Neutrophil (primary cell): ENCODE measurements around the gene ATG9B.

ENCODE experiments used
- H3K27ac ChIP-seq: fragments of 200-600 bp; sonication (generic); 2 replicates; pipeline ENCODE4 v1.5.1; 2016; ENCODE audit warnings: mild to moderate bottlenecking, moderate library complexity
- H3K27me3 ChIP-seq: fragments of 200-600 bp; sonication (generic); 2 replicates; pipeline ENCODE4 v1.6.0; 2016; ENCODE audit warnings: mild to moderate bottlenecking
- H3K36me3 ChIP-seq: fragments of 200-600 bp; sonication (generic); 2 replicates; pipeline ENCODE4 v1.5.1; 2017
- H3K4me1 ChIP-seq, 2 experiments: fragments of 200-600 bp in 1 of 2; sonication (generic) in 1 of 2; 1 replicate in 1 of 2; 2 replicates in 1 of 2; pipeline versions ENCODE4 v1.5.1 to v1.6.1; 2013 to 2016; ENCODE audit warnings: low read depth in 1 of 2, low read length in 1 of 2, mild to moderate bottlenecking in 1 of 2, moderate library complexity in 1 of 2; ENCODE audit not compliant: control insufficient read depth in 1 of 2, insufficient read depth in 1 of 2
- H3K4me3 ChIP-seq, 2 experiments: fragments of 200-600 bp in 1 of 2; sonication (generic) in 1 of 2; 1 replicate in 1 of 2; 2 replicates in 1 of 2; pipeline ENCODE4 v1.5.1; 2013 to 2016; ENCODE audit warnings: low read depth in 1 of 2, low read length in 1 of 2, mild to moderate bottlenecking in 1 of 2, moderate library complexity in 1 of 2
- H3K9me3 ChIP-seq: fragments of 200-600 bp; sonication (generic); 2 replicates; pipeline ENCODE4 v1.5.1; 2016
- TF ChIP-seq, protein P1 (sequence below): fragments of 200-600 bp; sonication (generic); IDR thresholded peaks from 2 replicates; pipeline ENCODE4 v1.5.1; 2016; ENCODE audit warnings: antibody characterized with exemption

ATG9B gene

DNA sequence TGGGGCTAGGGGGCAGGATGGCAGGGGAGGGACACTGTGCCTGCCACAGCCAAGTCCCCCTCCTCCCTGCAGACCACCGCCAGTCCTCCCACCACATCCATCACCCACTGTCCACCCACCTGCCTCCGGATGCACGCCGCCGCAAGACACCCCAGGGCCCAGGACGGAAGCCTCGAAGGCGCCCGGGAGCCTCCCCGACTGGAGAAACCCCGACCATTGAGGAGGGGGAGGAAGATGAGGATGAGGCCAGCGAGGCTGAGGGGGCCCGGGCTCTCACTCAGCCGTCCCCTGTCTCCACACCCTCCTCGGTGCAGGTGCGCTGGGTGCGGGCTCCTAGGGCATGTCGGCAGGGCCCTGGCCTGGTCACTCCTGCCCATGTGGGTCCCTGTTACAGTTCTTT, 40.2 kb upstream of the ATG9B start:
- Histone ChIP-seq H3K4me3 (no peak overlapping the region), H3K36me3 (peaks cover 55% of the 10 kb centered on the region), H3K4me1 (peaks cover 12 to 14% of the 10 kb centered on the region in 2 experiments), H3K27ac (no peak overlapping the region), H3K27me3 (no peaks in the 10 kb centered on the region), H3K9me3 (no peaks in the 10 kb centered on the region)
- TF ChIP-seq, protein P1, sequence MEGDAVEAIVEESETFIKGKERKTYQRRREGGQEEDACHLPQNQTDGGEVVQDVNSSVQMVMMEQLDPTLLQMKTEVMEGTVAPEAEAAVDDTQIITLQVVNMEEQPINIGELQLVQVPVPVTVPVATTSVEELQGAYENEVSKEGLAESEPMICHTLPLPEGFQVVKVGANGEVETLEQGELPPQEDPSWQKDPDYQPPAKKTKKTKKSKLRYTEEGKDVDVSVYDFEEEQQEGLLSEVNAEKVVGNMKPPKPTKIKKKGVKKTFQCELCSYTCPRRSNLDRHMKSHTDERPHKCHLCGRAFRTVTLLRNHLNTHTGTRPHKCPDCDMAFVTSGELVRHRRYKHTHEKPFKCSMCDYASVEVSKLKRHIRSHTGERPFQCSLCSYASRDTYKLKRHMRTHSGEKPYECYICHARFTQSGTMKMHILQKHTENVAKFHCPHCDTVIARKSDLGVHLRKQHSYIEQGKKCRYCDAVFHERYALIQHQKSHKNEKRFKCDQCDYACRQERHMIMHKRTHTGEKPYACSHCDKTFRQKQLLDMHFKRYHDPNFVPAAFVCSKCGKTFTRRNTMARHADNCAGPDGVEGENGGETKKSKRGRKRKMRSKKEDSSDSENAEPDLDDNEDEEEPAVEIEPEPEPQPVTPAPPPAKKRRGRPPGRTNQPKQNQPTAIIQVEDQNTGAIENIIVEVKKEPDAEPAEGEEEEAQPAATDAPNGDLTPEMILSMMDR, result no peak

DNA sequence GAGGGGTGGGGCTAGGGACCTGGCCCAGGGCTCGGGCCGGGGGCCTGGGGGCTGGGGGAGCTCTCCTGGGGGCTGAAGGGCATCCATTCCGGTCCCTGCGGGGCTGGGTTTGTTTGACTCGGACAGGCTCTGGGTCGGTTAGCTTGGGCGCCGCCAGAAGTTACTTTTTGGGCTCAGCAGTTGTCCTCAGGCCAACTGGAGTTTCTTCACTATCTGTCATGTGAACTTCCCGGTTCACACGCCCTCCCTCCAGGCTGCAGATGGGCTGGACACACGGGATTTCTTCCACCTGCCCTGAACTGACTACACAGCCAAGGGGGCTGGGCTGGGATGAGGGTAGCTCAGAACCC, 38.9 kb upstream of the ATG9B start:
- H3K36me3 ChIP-seq, result peaks cover 44% of the 10 kb centered on the region
- no peak overlapping the region for H3K4me3 ChIP-seq
- H3K4me1 ChIP-seq, result peaks cover 22 to 25% of the 10 kb centered on the region in 2 experiments

DNA sequence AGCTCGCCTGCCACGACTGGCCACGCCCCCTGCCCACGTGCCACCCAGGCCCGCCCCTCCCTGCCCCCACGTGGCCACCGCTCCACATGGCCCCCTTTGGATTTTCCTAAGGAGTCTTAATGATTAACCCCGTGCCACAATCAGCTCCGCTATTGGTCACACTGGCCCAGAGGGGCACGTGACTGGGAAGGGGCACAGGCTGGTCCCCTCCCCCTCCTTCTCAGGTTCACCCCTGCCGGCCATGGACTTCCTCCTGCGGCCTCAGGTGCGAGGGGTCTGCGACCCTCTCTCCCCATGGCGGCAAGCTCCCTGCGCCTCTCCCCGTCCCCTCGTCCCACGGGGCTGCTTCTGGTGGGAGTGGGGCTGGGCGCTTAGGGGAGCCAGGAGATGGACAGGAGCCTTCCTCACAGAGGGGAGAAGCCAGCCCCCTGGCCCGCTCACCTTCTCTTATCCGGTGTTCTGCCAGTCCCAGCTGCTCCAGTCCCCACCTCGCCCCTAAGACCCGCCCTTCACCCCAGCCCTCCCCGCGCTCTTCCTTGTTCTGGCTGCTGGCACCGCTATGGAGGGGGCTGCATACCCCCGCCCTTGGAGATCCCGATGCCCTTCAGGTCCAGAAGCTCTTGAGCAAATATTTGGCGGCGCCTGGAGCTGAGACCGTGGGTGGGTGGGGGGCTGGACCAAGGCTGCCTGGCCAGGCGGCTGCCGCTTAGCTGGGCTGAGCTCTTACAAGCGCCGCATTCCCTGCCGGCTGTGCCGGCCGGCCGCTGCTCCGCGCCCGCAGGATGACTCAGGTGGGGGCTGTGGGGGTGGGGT, 38.3 kb upstream of the ATG9B start:
- no peak overlapping the region for H3K27ac ChIP-seq
- H3K9me3 ChIP-seq, result no peaks in the 10 kb centered on the region
- H3K27me3 ChIP-seq, result no peaks in the 10 kb centered on the region
- H3K4me3 ChIP-seq, result no peak overlapping the region
- TF ChIP-seq, protein P1, result no peak
- peaks cover 38% of the 10 kb centered on the region for H3K36me3 ChIP-seq
- H3K4me1 ChIP-seq, result peaks cover 24 to 27% of the 10 kb centered on the region in 2 experiments

More for the DNA sequence above, 38.9 kb upstream of the ATG9B start:
- Histone ChIP-seq H3K27me3 (no peaks in the 10 kb centered on the region), H3K9me3 (no peaks in the 10 kb centered on the region), H3K27ac (no peak overlapping the region)
- TF ChIP-seq, protein P1, result no peak

DNA sequence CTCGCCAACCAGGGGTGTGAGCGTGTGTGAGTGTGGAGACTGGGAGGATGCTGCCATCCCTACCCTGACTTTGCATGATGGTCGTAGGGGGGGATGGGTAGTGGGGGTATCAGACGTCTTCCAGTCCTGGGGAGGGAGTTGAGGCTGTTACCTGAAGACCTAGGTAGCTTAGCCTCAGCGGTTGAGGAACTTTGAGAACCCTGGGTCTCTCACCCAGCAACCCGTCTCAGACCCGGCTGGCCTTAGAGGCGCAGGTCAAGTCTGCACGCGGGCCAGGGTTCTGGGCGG, 37.8 kb upstream of the ATG9B start:
- Histone ChIP-seq H3K27me3 (no peaks in the 10 kb centered on the region), H3K9me3 (no peaks in the 10 kb centered on the region), H3K4me3 (no peak overlapping the region), H3K27ac (no peak overlapping the region), H3K4me1 (peaks cover 29 to 33% of the 10 kb centered on the region in 2 experiments), H3K36me3 (peaks cover 33% of the 10 kb centered on the region)
- TF ChIP-seq, protein P1, result no peak

DNA sequence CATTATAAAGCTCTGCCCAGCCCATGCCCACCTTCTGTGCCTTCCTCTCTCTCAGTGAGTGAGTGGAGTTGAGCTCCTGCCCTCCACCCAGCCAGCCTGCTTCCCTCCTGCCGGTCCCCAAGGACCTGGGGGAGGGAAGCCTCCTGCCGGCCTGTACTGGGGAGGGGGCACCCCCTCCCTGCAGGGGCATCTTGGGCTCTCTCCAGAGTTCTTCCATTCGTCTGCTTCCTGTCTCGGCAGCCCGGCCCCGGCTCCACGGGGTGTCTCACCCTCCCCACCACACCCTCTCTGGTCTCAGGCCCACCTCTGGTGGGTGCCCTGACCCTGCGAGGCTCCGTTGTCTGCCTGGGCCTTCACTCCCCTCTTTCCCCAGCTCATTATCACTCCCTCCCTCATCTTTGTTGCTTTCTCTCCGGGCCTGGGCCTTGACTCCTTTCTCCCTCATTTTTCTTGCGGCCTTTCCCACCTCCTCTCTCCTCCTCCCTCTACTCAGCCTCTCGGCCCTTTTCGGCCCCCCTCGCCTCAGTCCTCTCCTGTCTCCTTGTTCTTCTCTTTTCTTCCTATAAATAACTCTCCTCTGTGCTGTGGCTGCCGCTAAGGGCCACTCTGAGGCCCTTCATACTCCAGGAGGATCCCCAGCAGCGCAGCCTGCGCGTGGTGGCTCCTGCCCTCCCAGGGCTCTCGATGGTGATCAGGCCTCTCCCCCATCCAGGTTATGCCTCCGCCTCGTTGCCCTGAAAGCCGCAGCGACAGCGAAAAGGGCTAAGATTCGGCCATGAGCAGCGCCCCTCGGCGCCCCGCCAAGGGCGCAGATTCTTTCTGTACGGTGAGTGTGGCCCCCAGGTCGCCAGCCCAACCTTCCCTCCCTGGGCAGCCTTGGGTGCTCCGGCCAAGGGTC, 37.2 kb upstream of the ATG9B start:
- no peak overlapping the region for H3K4me3 ChIP-seq
- TF ChIP-seq, protein P1, result no peak
- peaks cover 27% of the 10 kb centered on the region for H3K36me3 ChIP-seq
- no peaks in the 10 kb centered on the region for H3K9me3 ChIP-seq
- H3K27ac ChIP-seq, result no peak overlapping the region
- H3K4me1 ChIP-seq, result peaks cover 32 to 37% of the 10 kb centered on the region in 2 experiments
- no peaks in the 10 kb centered on the region for H3K27me3 ChIP-seq
